ENCODE results near the gene ESM1.

DNA sequence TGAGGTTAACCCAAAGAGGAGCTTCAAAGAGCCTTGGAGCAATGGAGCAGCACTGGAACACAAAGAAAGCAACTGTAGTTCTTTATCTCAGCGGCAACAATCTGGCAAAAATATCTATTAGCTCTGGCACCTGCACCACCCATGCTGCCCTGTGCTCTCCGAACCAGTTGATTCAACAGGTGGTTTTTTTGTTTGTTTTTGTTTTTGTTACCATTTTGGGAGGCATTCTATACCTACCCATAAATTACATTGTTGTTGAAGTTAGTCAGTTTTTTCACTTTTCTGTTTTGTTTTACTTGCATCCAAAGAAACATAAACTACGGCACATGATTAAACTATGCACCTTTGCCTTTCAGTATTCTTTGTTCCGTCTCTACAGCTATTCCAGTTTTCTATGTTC lies 16.2 kb downstream of the ESM1 start:
- TF ChIP-seq, protein P1, sequence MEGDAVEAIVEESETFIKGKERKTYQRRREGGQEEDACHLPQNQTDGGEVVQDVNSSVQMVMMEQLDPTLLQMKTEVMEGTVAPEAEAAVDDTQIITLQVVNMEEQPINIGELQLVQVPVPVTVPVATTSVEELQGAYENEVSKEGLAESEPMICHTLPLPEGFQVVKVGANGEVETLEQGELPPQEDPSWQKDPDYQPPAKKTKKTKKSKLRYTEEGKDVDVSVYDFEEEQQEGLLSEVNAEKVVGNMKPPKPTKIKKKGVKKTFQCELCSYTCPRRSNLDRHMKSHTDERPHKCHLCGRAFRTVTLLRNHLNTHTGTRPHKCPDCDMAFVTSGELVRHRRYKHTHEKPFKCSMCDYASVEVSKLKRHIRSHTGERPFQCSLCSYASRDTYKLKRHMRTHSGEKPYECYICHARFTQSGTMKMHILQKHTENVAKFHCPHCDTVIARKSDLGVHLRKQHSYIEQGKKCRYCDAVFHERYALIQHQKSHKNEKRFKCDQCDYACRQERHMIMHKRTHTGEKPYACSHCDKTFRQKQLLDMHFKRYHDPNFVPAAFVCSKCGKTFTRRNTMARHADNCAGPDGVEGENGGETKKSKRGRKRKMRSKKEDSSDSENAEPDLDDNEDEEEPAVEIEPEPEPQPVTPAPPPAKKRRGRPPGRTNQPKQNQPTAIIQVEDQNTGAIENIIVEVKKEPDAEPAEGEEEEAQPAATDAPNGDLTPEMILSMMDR (IDR thresholded peaks at IDR 0.05) = no peak
- no peak for TF ChIP-seq POLR2AphosphoS5 (IDR thresholded peaks at IDR 0.05; ENCODE audit: insufficient read depth in 1 of 2, low read depth in 1 of 2)
